ENCODE data around the gene TSC2. TPM values are rescaled to one million over a fixed set of nuclear protein-coding genes. Genes with fewer than 3 reads are reported as not detected.
"Not testable (repeated sequence)": the region's sequence is repeated elsewhere in the genome, so short reads cannot be mapped to it uniquely, and the experiment has no call there.

Gene TSC2
- total and polyA plus RNA-seq, 9 of the 15 experiments (the other 6 are each of a cell fraction or from before 2014, with no cell fraction given) = 1.3 to 68.1 (median 16.6) TPM

GRCh38 chr16:2110332-2111008 is 62.7 kb downstream of the TSC2 start:
- DNase-seq (ENCODE audit: extremely low read depth in 1 of 4, low spot score in 3 of 4); H3K79me2 ChIP-seq (ENCODE audit: control insufficient read depth, insufficient read depth, low read length); in situ Hi-C loops (cut with MboI); H3K9me1 ChIP-seq (ENCODE audit: control insufficient read depth, insufficient read depth, low read length); BruUV-seq (replicated peaks); H4K20me1 ChIP-seq (replicated peaks; ENCODE audit: control insufficient read depth, insufficient read depth, low read length); CTCF ChIA-PET (ENCODE audit: low intra/inter-chr PET ratio); H3K9me3 ChIP-seq (replicated peaks; ENCODE audit: control insufficient read depth, insufficient read depth, low read depth, low read length); POLR2A ChIA-PET; H3K27ac ChIP-seq (ENCODE audit: extremely low read depth, low read depth, low read length); FAIRE-seq; ATAC-seq; H3K4me1 ChIP-seq (replicated peaks in 1 of 2; ENCODE audit: control insufficient read depth in 2 of 2, insufficient read depth in 2 of 2, low read length in 2 of 2); H2AFZ ChIP-seq (ENCODE audit: low read depth, low read length); H3K4me2 ChIP-seq (ENCODE audit: insufficient read depth, low read length); H3K9ac ChIP-seq (ENCODE audit: insufficient read depth in 1 of 2, low read depth in 2 of 2, low read length in 2 of 2); H3K4me3 ChIP-seq; intact Hi-C loops (cut with micrococcal nuclease); H3K27me3 ChIP-seq (ENCODE audit: control insufficient read depth in 2 of 2, insufficient read depth in 2 of 2, low read length in 2 of 2): not testable (repeated sequence)
- peaks cover 22% of the 10 kb centered on the region; the same call in 1 of the 3 replicates for H3K36me3 ChIP-seq (ENCODE audit: control insufficient read depth, insufficient read depth, low read length)
- 96% methylated on average over 16 of the region's 43 CpGs for WGBS (ENCODE audit: insufficient coverage, low coverage, missing lambda C conversion rate)

- 99% methylated on average over 33 of the region's 36 CpGs for WGBS (ENCODE audit: insufficient coverage, low coverage, missing lambda C conversion rate)
- ATAC-seq; intact Hi-C loops (cut with micrococcal nuclease); H3K4me2 ChIP-seq (ENCODE audit: insufficient read depth, low read length); H3K79me2 ChIP-seq (ENCODE audit: control insufficient read depth, insufficient read depth, low read length); H3K27ac ChIP-seq (ENCODE audit: extremely low read depth, low read depth, low read length); H3K9me1 ChIP-seq (ENCODE audit: control insufficient read depth, insufficient read depth, low read length); BruUV-seq (replicated peaks); in situ Hi-C loops (cut with MboI); H3K4me3 ChIP-seq; DNase-seq (ENCODE audit: extremely low read depth in 1 of 4, low spot score in 3 of 4); H3K27me3 ChIP-seq (ENCODE audit: control insufficient read depth in 2 of 2, insufficient read depth in 2 of 2, low read length in 2 of 2); H4K20me1 ChIP-seq (replicated peaks; ENCODE audit: control insufficient read depth, insufficient read depth, low read length); FAIRE-seq; H3K9ac ChIP-seq (ENCODE audit: insufficient read depth in 1 of 2, low read depth in 2 of 2, low read length in 2 of 2); H2AFZ ChIP-seq (ENCODE audit: low read depth, low read length); CTCF ChIA-PET (ENCODE audit: low intra/inter-chr PET ratio); H3K4me1 ChIP-seq (replicated peaks in 1 of 2; ENCODE audit: control insufficient read depth in 2 of 2, insufficient read depth in 2 of 2, low read length in 2 of 2); POLR2A ChIA-PET; H3K9me3 ChIP-seq (replicated peaks; ENCODE audit: control insufficient read depth, insufficient read depth, low read depth, low read length): not testable (repeated sequence)
- peaks cover 22% of the 10 kb centered on the region; the same call in 1 of the 3 replicates for H3K36me3 ChIP-seq (ENCODE audit: control insufficient read depth, insufficient read depth, low read length)
Observed at GRCh38 chr16:2111009-2111353, 63.2 kb downstream of the TSC2 start.

Measured in K562 (cell line).